Liver (tissue), 9 donors: ENCODE data around the gene AKNAD1. TPM values are rescaled to one million over a fixed set of nuclear protein-coding genes. Genes with fewer than 3 reads are reported as not detected.

ENCODE experiments used
- DNase-seq: peaks from one replicate; pipeline ENCODE4 v3.0.0-alpha.2; 2017; ENCODE audit warnings: low spot score
- H3K27ac ChIP-seq, 2 donors: one replicate each; pipeline ENCODE4 v1.7.0; 2013; ENCODE audit warnings: inconsistent platforms in 2 of 2, low read length in 2 of 2, control low read depth in 1 of 2, low read depth in 1 of 2, mild to moderate bottlenecking in 1 of 2
- H3K27me3 ChIP-seq, 4 donors: one replicate each; pipeline versions ENCODE4 v1.6.1 to v1.7.0; 2013; ENCODE audit warnings: low read length in 3 of 4, inconsistent platforms in 1 of 4, mild to moderate bottlenecking in 1 of 4, moderate library complexity in 1 of 4; ENCODE audit not compliant: control insufficient read depth in 4 of 4, insufficient read depth in 4 of 4
- H3K36me3 ChIP-seq, 4 donors: one replicate each; pipeline versions ENCODE4 v1.6.1 to v1.7.0; 2013; ENCODE audit warnings: low read length in 3 of 4, mild to moderate bottlenecking in 3 of 4, low read depth in 1 of 4, moderate library complexity in 1 of 4; ENCODE audit not compliant: control insufficient read depth in 4 of 4, insufficient read depth in 3 of 4
- H3K4me1 ChIP-seq, 4 donors: one replicate each; pipeline versions ENCODE4 v1.6.1 to v1.7.0; 2013; ENCODE audit warnings: low read length in 3 of 4, mild to moderate bottlenecking in 3 of 4, moderate library complexity in 1 of 4; ENCODE audit not compliant: control insufficient read depth in 4 of 4, insufficient read depth in 4 of 4
- H3K4me3 ChIP-seq, 3 donors: one replicate each; pipeline versions ENCODE4 v1.6.1 to v1.7.0; 2013; ENCODE audit warnings: low read length in 3 of 3, control low read depth in 1 of 3, low read depth in 1 of 3, mild to moderate bottlenecking in 1 of 3
- H3K9ac ChIP-seq, 2 donors: one replicate each; pipeline ENCODE4 v1.7.0; 2013; ENCODE audit warnings: low read length in 2 of 2, mild to moderate bottlenecking in 2 of 2, moderate library complexity in 2 of 2, control low read depth in 1 of 2, low read depth in 1 of 2
- H3K9me3 ChIP-seq, 4 donors: one replicate each; pipeline versions ENCODE4 v1.6.1 to v1.7.0; 2013; ENCODE audit warnings: low read length in 3 of 4; ENCODE audit not compliant: control insufficient read depth in 4 of 4
- EGR1 ChIP-seq, 2 donors: IDR thresholded peaks; 2 replicates each; pipeline ENCODE4 v1.6.1; 2016 to 2018; ENCODE audit warnings: antibody characterized with exemption in 2 of 2, low read depth in 2 of 2
- FOXA1 ChIP-seq: IDR thresholded peaks from 2 replicates; pipeline ENCODE4 v1.6.1; 2016; ENCODE audit warnings: antibody characterized with exemption
- FOXA2 ChIP-seq: IDR thresholded peaks from 2 replicates; pipeline ENCODE4 v1.6.1; 2016; ENCODE audit warnings: antibody characterized with exemption
- GABPA ChIP-seq, 2 donors: IDR thresholded peaks in 1 of 2; conservative IDR thresholded peaks in 1 of 2; 2 replicates each; pipeline ENCODE4 v1.6.1; 2016; ENCODE audit warnings: antibody characterized with exemption in 2 of 2, mild to moderate bottlenecking in 1 of 2, moderate library complexity in 1 of 2
- HNF4A ChIP-seq, 2 donors: conservative IDR thresholded peaks; 2 replicates each; pipeline ENCODE4 v1.6.1; 2016; ENCODE audit warnings: antibody characterized with exemption in 2 of 2, mild to moderate bottlenecking in 2 of 2
- HNF4G ChIP-seq: IDR thresholded peaks from 2 replicates; pipeline ENCODE4 v1.6.1; 2016; ENCODE audit warnings: antibody characterized with exemption
- NR2F2 ChIP-seq: IDR thresholded peaks from 2 replicates; pipeline ENCODE4 v1.6.1; 2016; ENCODE audit warnings: antibody characterized with exemption
- RAD21 ChIP-seq, 2 donors: IDR thresholded peaks; 2 replicates each; pipeline ENCODE4 v1.6.1; 2016; ENCODE audit warnings: antibody characterized with exemption in 2 of 2, mild to moderate bottlenecking in 2 of 2
- RXRA ChIP-seq, 2 donors: IDR thresholded peaks; 2 replicates each; pipeline ENCODE4 v1.6.1; 2017 to 2018; ENCODE audit warnings: antibody characterized with exemption in 2 of 2, mild to moderate bottlenecking in 1 of 2
- SP1 ChIP-seq: IDR thresholded peaks from 2 replicates; pipeline ENCODE4 v1.6.1; 2018; ENCODE audit warnings: antibody characterized with exemption, mild to moderate bottlenecking
- WGBS: extraction: QIAGEN DNeasy Blood & Tissue Kit; methylation state at CpG from one replicate; pipeline ENCODE4 v1.1.7; 2013; 5-methylcytosine and 5-hydroxymethylcytosine counted together
- polyA plus RNA-seq, 2 donors: library from polyadenylated mRNA; stranded (reverse) in 1 of 2; unstranded in 1 of 2; fragments of 200-250 nt in 1 of 2; fragments of >200 nt in 1 of 2; fragmentation: Nextera tagmentation in 1 of 2; extraction: Ambion mirVana in 1 of 2; gene quantifications; one replicate each; pipeline versions ENCODE4 v1.2.1 to v1.2.3, GENCODE V29; 2013 to 2015
- total RNA-seq, 2 donors: library from RNA; depleted of rRNA; stranded (reverse); fragments of >200 nt; gene quantifications; one replicate each; pipeline ENCODE4 v1.2.3, GENCODE V29; 2014
- TF ChIP-seq, protein P1 (sequence below): IDR thresholded peaks from 2 replicates; pipeline ENCODE4 v1.6.1; 2016; ENCODE audit warnings: antibody characterized with exemption
- TF ChIP-seq, protein P2 (sequence below): IDR thresholded peaks from 2 replicates; pipeline ENCODE4 v1.6.1; 2016; ENCODE audit warnings: antibody characterized with exemption, mild to moderate bottlenecking
- TF ChIP-seq, protein P3 (sequence below): IDR thresholded peaks from 2 replicates; pipeline ENCODE4 v1.6.1; 2016; ENCODE audit warnings: antibody characterized with exemption
- TF ChIP-seq, protein P4 (sequence below): IDR thresholded peaks from 2 replicates; pipeline ENCODE4 v1.6.1; 2016; ENCODE audit warnings: antibody characterized with exemption
- TF ChIP-seq, protein P5 (sequence below): fragments of 150-350 bp; IDR thresholded peaks from 2 replicates; pipeline ENCODE4 v1.5.1; 2017; ENCODE audit warnings: improper control_type of control experiment, low read depth, low read length; ENCODE audit not compliant: missing input control
- donor health status: healthy.
- donor health status: healthy.
- donor health status: healthy.
- donor health status: healthy.
- donor health status: healthy.

AKNAD1 gene
- total and polyA plus RNA-seq, 4 donors: not detected

DNA sequence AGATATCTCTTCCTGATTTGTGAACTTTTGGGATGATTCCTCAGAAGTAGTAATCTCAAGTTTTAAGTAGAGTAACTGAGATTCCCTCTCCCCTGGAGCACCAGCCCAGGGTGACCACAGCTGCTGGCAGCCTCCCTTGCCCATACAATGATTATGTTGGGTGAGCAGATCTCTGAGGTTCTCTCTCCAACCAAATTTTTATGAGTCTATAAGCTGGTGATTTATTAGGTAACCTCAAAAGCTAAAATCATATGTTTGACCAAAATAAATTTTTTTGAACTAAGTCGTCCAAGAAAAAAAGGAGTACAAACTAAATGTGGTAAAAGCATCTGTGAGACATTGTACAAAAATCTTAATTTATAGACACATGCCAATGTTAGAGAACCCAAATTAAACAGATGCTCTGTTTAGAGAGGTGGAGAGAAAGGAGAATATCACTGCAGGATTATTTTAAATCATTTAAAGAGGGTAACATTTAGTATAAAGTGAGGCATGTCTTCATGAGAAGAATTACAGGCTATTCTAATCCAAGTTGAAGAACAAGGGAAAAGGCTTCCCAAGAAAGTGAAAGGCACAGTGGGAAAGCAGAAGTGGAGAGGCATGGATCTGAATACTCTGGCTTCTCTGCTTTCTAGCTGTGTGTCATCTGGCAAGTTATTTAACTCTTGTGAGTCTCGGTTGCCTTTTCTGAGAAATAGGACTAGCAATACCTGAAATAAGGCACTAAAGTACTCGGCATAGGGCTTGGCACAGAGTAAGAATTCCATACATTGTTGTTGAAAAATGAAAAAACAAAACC is 2.5 kb downstream of the AKNAD1 start:
- no peak overlapping the region for H3K4me3 ChIP-seq
- H3K9me3 ChIP-seq: no peaks in the 10 kb centered on the region
- WGBS: 67% methylated on average over 3 of the region's 3 CpGs
- H3K9ac ChIP-seq: no peak overlapping the region
- no peak overlapping the region for H3K27ac ChIP-seq
- H3K36me3 ChIP-seq: no peaks in the 10 kb centered on the region
- TF ChIP-seq, protein P1, sequence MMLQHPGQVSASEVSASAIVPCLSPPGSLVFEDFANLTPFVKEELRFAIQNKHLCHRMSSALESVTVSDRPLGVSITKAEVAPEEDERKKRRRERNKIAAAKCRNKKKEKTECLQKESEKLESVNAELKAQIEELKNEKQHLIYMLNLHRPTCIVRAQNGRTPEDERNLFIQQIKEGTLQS: no peak
- TF ChIP-seq, protein P2, sequence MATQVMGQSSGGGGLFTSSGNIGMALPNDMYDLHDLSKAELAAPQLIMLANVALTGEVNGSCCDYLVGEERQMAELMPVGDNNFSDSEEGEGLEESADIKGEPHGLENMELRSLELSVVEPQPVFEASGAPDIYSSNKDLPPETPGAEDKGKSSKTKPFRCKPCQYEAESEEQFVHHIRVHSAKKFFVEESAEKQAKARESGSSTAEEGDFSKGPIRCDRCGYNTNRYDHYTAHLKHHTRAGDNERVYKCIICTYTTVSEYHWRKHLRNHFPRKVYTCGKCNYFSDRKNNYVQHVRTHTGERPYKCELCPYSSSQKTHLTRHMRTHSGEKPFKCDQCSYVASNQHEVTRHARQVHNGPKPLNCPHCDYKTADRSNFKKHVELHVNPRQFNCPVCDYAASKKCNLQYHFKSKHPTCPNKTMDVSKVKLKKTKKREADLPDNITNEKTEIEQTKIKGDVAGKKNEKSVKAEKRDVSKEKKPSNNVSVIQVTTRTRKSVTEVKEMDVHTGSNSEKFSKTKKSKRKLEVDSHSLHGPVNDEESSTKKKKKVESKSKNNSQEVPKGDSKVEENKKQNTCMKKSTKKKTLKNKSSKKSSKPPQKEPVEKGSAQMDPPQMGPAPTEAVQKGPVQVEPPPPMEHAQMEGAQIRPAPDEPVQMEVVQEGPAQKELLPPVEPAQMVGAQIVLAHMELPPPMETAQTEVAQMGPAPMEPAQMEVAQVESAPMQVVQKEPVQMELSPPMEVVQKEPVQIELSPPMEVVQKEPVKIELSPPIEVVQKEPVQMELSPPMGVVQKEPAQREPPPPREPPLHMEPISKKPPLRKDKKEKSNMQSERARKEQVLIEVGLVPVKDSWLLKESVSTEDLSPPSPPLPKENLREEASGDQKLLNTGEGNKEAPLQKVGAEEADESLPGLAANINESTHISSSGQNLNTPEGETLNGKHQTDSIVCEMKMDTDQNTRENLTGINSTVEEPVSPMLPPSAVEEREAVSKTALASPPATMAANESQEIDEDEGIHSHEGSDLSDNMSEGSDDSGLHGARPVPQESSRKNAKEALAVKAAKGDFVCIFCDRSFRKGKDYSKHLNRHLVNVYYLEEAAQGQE: no peak
- no peak for TF ChIP-seq SP1
- TF ChIP-seq NR2F2: no peak
- TF ChIP-seq, protein P3, sequence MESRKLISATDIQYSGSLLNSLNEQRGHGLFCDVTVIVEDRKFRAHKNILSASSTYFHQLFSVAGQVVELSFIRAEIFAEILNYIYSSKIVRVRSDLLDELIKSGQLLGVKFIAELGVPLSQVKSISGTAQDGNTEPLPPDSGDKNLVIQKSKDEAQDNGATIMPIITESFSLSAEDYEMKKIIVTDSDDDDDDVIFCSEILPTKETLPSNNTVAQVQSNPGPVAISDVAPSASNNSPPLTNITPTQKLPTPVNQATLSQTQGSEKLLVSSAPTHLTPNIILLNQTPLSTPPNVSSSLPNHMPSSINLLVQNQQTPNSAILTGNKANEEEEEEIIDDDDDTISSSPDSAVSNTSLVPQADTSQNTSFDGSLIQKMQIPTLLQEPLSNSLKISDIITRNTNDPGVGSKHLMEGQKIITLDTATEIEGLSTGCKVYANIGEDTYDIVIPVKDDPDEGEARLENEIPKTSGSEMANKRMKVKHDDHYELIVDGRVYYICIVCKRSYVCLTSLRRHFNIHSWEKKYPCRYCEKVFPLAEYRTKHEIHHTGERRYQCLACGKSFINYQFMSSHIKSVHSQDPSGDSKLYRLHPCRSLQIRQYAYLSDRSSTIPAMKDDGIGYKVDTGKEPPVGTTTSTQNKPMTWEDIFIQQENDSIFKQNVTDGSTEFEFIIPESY: no peak
- TF ChIP-seq, protein P4, sequence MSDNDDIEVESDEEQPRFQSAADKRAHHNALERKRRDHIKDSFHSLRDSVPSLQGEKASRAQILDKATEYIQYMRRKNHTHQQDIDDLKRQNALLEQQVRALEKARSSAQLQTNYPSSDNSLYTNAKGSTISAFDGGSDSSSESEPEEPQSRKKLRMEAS: no peak
- no peak for TF ChIP-seq FOXA1
- no peak for TF ChIP-seq FOXA2
- no peaks in the 10 kb centered on the region for H3K27me3 ChIP-seq
- H3K4me1 ChIP-seq: no peaks in the 10 kb centered on the region
- no peak for DNase-seq

DNA sequence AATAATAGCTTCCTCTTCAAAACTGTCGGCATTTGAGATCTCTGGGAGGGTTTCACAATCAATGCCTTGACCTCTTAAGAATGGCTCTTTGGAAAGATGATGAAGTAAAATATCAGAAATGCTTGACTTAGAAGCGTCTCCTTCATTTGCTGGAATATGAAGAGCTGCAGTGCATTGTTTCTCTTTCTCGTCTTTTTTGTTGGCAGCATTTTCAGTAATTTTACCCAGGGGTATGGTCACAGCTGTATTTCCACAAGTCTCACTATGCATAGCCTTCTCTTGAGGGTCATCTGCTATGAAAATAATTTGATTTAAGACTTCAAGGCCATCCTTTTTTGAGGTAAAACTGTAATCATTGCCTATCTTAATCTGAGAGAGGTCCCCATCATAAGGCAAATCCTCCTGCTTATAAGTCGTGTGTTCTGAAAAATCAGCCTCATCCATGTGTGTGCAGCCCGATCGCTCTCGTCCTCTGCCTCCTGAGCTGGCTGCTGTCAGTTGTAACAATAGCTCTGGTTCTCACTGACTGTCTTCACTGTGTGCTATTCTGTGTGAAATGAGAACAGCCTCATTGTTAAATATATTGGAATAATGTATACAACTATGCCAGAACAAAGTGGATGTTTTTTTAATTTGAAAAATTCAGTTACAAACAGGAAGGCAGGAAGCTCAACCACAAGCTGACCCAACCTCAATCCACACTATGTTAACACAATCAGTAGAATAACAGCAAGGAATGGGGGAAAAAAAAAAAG is 4.5 kb downstream of the AKNAD1 start:
- Histone ChIP-seq H3K9ac (no peak overlapping the region), H3K9me3 (no peaks in the 10 kb centered on the region), H3K4me3 (no peak overlapping the region), H3K4me1 (no peaks in the 10 kb centered on the region), H3K36me3 (no peaks in the 10 kb centered on the region), H3K27me3 (no peaks in the 10 kb centered on the region), H3K27ac (no peak overlapping the region)
- 78% methylated on average over 7 of the region's 7 CpGs for WGBS
- TF ChIP-seq NR2F2: no peak
- TF ChIP-seq, protein P5, sequence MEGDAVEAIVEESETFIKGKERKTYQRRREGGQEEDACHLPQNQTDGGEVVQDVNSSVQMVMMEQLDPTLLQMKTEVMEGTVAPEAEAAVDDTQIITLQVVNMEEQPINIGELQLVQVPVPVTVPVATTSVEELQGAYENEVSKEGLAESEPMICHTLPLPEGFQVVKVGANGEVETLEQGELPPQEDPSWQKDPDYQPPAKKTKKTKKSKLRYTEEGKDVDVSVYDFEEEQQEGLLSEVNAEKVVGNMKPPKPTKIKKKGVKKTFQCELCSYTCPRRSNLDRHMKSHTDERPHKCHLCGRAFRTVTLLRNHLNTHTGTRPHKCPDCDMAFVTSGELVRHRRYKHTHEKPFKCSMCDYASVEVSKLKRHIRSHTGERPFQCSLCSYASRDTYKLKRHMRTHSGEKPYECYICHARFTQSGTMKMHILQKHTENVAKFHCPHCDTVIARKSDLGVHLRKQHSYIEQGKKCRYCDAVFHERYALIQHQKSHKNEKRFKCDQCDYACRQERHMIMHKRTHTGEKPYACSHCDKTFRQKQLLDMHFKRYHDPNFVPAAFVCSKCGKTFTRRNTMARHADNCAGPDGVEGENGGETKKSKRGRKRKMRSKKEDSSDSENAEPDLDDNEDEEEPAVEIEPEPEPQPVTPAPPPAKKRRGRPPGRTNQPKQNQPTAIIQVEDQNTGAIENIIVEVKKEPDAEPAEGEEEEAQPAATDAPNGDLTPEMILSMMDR: no peak
- TF ChIP-seq RXRA (IDR thresholded peaks at IDR 0.05): no peak
- TF ChIP-seq, protein P2: no peak
- no peak for TF ChIP-seq HNF4G
- TF ChIP-seq GABPA (IDR thresholded peaks at IDR 0.05 in 1 of 2, conservative IDR thresholded peaks at IDR 0.05 in 1 of 2): no peak
- TF ChIP-seq EGR1 (IDR thresholded peaks at IDR 0.05; ENCODE audit: low read depth in 2 of 2): no peak
- TF ChIP-seq SP1: no peak
- no peak for TF ChIP-seq RAD21 (IDR thresholded peaks at IDR 0.05)
- no peak for TF ChIP-seq HNF4A (conservative IDR thresholded peaks at IDR 0.05)
- no peak for DNase-seq
